PC-3 (cell line): ENCODE results near the gene PCA3. TPM values are rescaled to one million over a fixed set of nuclear protein-coding genes. Genes with fewer than 3 reads are reported as not detected.

Experiments
- ATAC-seq: fragments of 200-7000 bp; cut with Tn5 transposase; 2 replicates; pipeline ENCODE4 v1.9.1; 2020; ENCODE audit warnings: mild to moderate bottlenecking, moderate library complexity
- BruUV-seq: library from RNA; stranded (reverse); fragments of 400-500 nt; replicated peaks from 2 replicates; lab custom pipeline; 2021; lab: Mats Ljungman, UMichigan
- CTCF ChIA-PET: fragments of 300-600 bp; sonication (Branson Sonifier 250); formaldehyde crosslinking; loops from one replicate; lab custom pipeline; 2022; ENCODE audit warnings: antibody characterized with exemption; lab: Charles Lee
- POLR2A ChIA-PET: fragments of 300-600 bp; sonication (Branson Sonifier 250); formaldehyde crosslinking; loops from one replicate; lab custom pipeline; 2022; ENCODE audit warnings: antibody characterized with exemption; ENCODE audit not compliant: unreplicated experiment; lab: Charles Lee
- DNase-seq: peaks from one replicate; pipeline ENCODE4 v3.0.0-alpha.2; 2015
- H2AFZ ChIP-seq: fragments of 300-600 bp; sonication (generic); 2 replicates; pipeline ENCODE4 v1.6.0; 2016; ENCODE audit warnings: antibody characterized with exemption, low read length
- H3F3A ChIP-seq: fragments of 300-600 bp; sonication (generic); one replicate; pipeline ENCODE4 v1.6.0; 2017; ENCODE audit warnings: antibody characterized with exemption, low read length, control low read depth, mild to moderate bottlenecking; ENCODE audit not compliant: unreplicated experiment
- H3K27ac ChIP-seq: fragments of 300-600 bp; sonication (generic); 2 replicates; pipeline ENCODE4 v1.5.1; 2016; ENCODE audit warnings: mild to moderate bottlenecking, low read length
- H3K27me3 ChIP-seq: fragments of 300-600 bp; sonication (generic); 2 replicates; pipeline ENCODE4 v1.6.1; 2016; ENCODE audit warnings: low read length, mixed read lengths
- H3K36me3 ChIP-seq: fragments of 300-600 bp; sonication (generic); 2 replicates; pipeline ENCODE4 v1.6.1; 2016; ENCODE audit warnings: low read depth, mixed run types, low read length, mixed read lengths
- H3K4me1 ChIP-seq: fragments of 300-600 bp; sonication (generic); 2 replicates; pipeline ENCODE4 v1.5.1; 2016; ENCODE audit warnings: low read length; ENCODE audit not compliant: insufficient read depth
- H3K4me2 ChIP-seq: fragments of 300-600 bp; sonication (generic); 2 replicates; pipeline ENCODE4 v1.6.0; 2016; ENCODE audit warnings: low read length
- H3K4me3 ChIP-seq: fragments of 300-600 bp; sonication (generic); 2 replicates; pipeline ENCODE4 v1.5.1; 2016; ENCODE audit warnings: mild to moderate bottlenecking, low read length, mixed read lengths
- H3K79me2 ChIP-seq: fragments of 300-600 bp; sonication (generic); 2 replicates; pipeline ENCODE4 v1.6.1; 2017; ENCODE audit warnings: low read length, mixed read lengths
- H3K9ac ChIP-seq: fragments of 300-600 bp; sonication (generic); 2 replicates; pipeline ENCODE4 v1.6.0; 2016; ENCODE audit warnings: mild to moderate bottlenecking, low read length
- H3K9me2 ChIP-seq: fragments of 300-600 bp; sonication (generic); replicated peaks from 2 replicates; pipeline ENCODE4 v1.6.1; 2016; ENCODE audit warnings: mixed run types, low read length, mixed read lengths
- H3K9me3 ChIP-seq: fragments of 300-600 bp; sonication (generic); 2 replicates; pipeline ENCODE4 v1.6.1; 2016; ENCODE audit warnings: low read length, mixed read lengths
- H4K20me1 ChIP-seq: fragments of 300-600 bp; sonication (generic); 2 replicates; pipeline ENCODE4 v1.6.1; 2016; ENCODE audit warnings: low read length, mixed read lengths
- CTCF ChIP-seq: fragments of 300-600 bp; sonication (generic); conservative IDR thresholded peaks from 2 replicates; pipeline ENCODE4 v1.5.1; 2017; ENCODE audit warnings: antibody characterized with exemption, low read depth, mild to moderate bottlenecking, low read length
- EZH2 ChIP-seq: fragments of 300-600 bp; sonication (generic); IDR thresholded peaks from one replicate; pipeline ENCODE4 v1.6.1; 2017; ENCODE audit warnings: antibody characterized with exemption, mild to moderate bottlenecking, low read length; ENCODE audit not compliant: unreplicated experiment
- EZH2phosphoT487 ChIP-seq: fragments of 300-600 bp; sonication (generic); IDR thresholded peaks from 2 replicates; pipeline ENCODE4 v1.6.1; 2018; ENCODE audit warnings: mild to moderate bottlenecking, antibody characterized with exemption, low read length, borderline replicate concordance
- intact Hi-C: fragments of 100-400 bp; cut with micrococcal nuclease; formaldehyde crosslinking; loops from 2 replicates; pipeline ENCODE4 v1.9.0; 2023
- total RNA-seq: library from RNA; depleted of rRNA; stranded (reverse); fragments of >200 nt; gene quantifications from 2 replicates; pipeline ENCODE4 v1.2.3, GENCODE V29; 2014

The PCA3 gene
- total RNA-seq, 1 experiment from 2014 or later: not detected

- intact Hi-C loops: no loop called here
- no peak overlapping the region for H3K27ac ChIP-seq
- no TSS peak for BruUV-seq
- no peak; the same call in 1 of the 2 replicates for ATAC-seq
- TF ChIP-seq CTCF (no peak), EZH2phosphoT487 (no peak), EZH2 (no peak)
- H3K36me3 ChIP-seq: no peaks in the 10 kb centered on the region
- H3K4me1 ChIP-seq: no peaks in the 10 kb centered on the region
- no peaks in the 10 kb centered on the region for H3K9me2 ChIP-seq
- no peak overlapping the region for H3K9ac ChIP-seq
- H3K4me3 ChIP-seq: no peak overlapping the region
- H3F3A ChIP-seq: no peaks in the 10 kb centered on the region
- H3K79me2 ChIP-seq: no peaks in the 10 kb centered on the region
- H2AFZ ChIP-seq: no peak overlapping the region
- ChIA-PET CTCF (no interaction called here), POLR2A (no interaction called here)
- H3K27me3 ChIP-seq: peaks cover 18% of the 10 kb centered on the region; the same call in 1 of the 2 replicates
- H4K20me1 ChIP-seq: no peaks in the 10 kb centered on the region
- peak; percentile 7 for DNase-seq
- no peak overlapping the region for H3K4me2 ChIP-seq
- no peaks in the 10 kb centered on the region for H3K9me3 ChIP-seq
These were observed 44.4 kb downstream of the PCA3 start for GRCh38 chr9:76808636-76809035.

DNA sequence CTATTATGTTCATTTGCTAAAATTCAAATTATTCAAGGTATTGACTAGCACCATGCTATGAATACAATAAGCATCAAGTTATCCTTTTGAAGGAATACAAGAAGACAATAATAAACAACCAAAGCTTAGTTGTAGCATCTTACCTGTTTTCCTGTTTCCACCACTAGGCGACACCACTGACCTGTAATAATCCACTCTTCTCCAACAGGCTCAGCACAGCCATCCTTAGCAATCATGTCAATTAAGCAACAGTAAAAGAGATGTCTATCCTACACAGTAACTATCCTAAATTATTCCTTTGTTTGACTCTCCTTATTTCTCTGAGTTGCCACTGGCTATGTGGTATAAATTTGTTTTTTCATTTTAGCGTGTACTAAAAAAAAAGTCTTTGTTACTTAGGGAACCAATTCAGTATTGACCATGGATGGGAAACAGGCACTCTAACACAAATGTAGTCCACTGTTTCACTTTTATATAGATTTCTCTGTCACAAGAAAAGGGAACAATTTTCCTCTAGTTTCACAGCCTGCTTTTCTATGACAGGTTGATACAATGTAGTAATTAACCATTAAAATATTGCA lies 46.2 kb downstream of the PCA3 start:
- TF ChIP-seq CTCF: peak; percentile 85
- TF ChIP-seq EZH2: no peak

DNA sequence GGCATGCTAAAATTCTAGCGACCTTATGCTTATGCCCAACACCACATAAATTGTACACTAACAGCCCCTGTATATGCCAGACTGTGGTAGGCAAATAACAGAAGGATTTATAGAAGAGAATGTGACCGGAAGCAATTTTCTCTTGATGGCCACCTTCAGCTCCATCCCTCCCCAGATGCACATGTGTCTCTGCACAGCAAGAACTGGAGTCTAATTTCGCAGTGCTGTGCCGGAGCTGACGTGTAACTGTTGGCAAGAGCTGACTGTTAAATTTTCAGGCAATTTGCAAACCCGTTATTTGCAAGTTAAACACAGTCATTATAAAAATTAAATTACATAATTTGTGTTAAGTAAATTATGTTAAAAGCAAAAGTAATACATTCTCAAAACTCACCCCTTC lies 48.4 kb downstream of the PCA3 start:
- Histone ChIP-seq H3K9me3 (no peaks in the 10 kb centered on the region), H4K20me1 (no peaks in the 10 kb centered on the region), H2AFZ (no peak overlapping the region), H3K9ac (no peak overlapping the region), H3K4me3 (no peak overlapping the region), H3K79me2 (no peaks in the 10 kb centered on the region), H3K4me1 (peaks cover 9% of the 10 kb centered on the region), H3F3A (peaks cover under 1% of the 10 kb centered on the region), H3K36me3 (no peaks in the 10 kb centered on the region), H3K27me3 (peaks cover 6% of the 10 kb centered on the region; the same call in 1 of the 2 replicates), H3K9me2 (no peaks in the 10 kb centered on the region), H3K27ac (no peak overlapping the region), H3K4me2 (no peak overlapping the region)
- intact Hi-C loops: no loop called here
- ChIA-PET POLR2A (no interaction called here), CTCF (no interaction called here)
- no peak for ATAC-seq
- no peak for TF ChIP-seq EZH2
- TF ChIP-seq CTCF: no peak
- TF ChIP-seq EZH2phosphoT487: no peak
- BruUV-seq: no TSS peak
- DNase-seq: no peak

More for the DNA sequence above, 46.2 kb downstream of the PCA3 start:
- Histone ChIP-seq H3K9me2 (no peaks in the 10 kb centered on the region), H3K4me2 (no peak overlapping the region), H4K20me1 (no peaks in the 10 kb centered on the region), H3K9ac (no peak overlapping the region), H3K9me3 (no peaks in the 10 kb centered on the region), H3F3A (no peaks in the 10 kb centered on the region), H3K4me3 (no peak overlapping the region), H3K27me3 (peaks cover 6% of the 10 kb centered on the region; the same call in 1 of the 2 replicates), H3K27ac (no peak overlapping the region), H3K79me2 (no peaks in the 10 kb centered on the region), H3K36me3 (no peaks in the 10 kb centered on the region), H2AFZ (no peak overlapping the region), H3K4me1 (no peaks in the 10 kb centered on the region)
- ATAC-seq (peak; percentile 70), DNase-seq (peak; percentile 68)
- intact Hi-C loops: loop anchor here (1.0 kb wide), 3 partner anchors 177 to 340 kb away; no protein-coding TSS in a partner anchor
- no TSS peak for BruUV-seq
- POLR2A ChIA-PET: no interaction called here
- CTCF ChIA-PET: interaction anchor here (1.0 kb wide), 1 partner anchor 340 kb away, joined by 4 read pairs; no protein-coding TSS in a partner anchor
